Smooth muscle cell (in vitro differentiated cells): Measurements from ENCODE around the gene PRKAR1B. TPM values are rescaled to one million over a fixed set of nuclear protein-coding genes. Genes with fewer than 3 reads are reported as not detected.

Experiments
- DNase-seq: peaks from one replicate; lab custom pipeline; 2025; ENCODE audit not compliant: unreplicated experiment; lab: John Stamatoyannopoulos, UW
- H2AFZ ChIP-seq: fragments of 200-600 bp; sonication (generic); 2 replicates; pipeline ENCODE4 v1.6.0; 2016; ENCODE audit warnings: antibody characterized with exemption, low read depth, mild to moderate bottlenecking
- H3F3A ChIP-seq: fragments of 200-600 bp; sonication (generic); 2 replicates; pipeline ENCODE4 v1.6.0; 2017; ENCODE audit warnings: antibody characterized with exemption, low read depth
- H3K27ac ChIP-seq: fragments of 200-600 bp; sonication (generic); 2 replicates; pipeline ENCODE4 v1.5.1; 2016; ENCODE audit warnings: low read depth, mild to moderate bottlenecking
- H3K27me3 ChIP-seq: fragments of 200-600 bp; sonication (generic); 2 replicates; pipeline ENCODE4 v1.6.1; 2016; ENCODE audit warnings: low read depth, mild to moderate bottlenecking
- H3K36me3 ChIP-seq: fragments of 200-600 bp; sonication (generic); 2 replicates; pipeline ENCODE4 v1.5.1; 2016; ENCODE audit warnings: low read depth
- H3K4me1 ChIP-seq: fragments of 200-600 bp; sonication (generic); 2 replicates; pipeline ENCODE4 v1.5.1; 2016; ENCODE audit warnings: low read depth
- H3K4me2 ChIP-seq: fragments of 200-600 bp; sonication (generic); 2 replicates; pipeline ENCODE4 v1.6.0; 2016; ENCODE audit warnings: mild to moderate bottlenecking
- H3K4me3 ChIP-seq: fragments of 200-600 bp; sonication (generic); 2 replicates; pipeline ENCODE4 v1.5.1; 2016; ENCODE audit warnings: mild to moderate bottlenecking
- H3K79me2 ChIP-seq: fragments of 200-600 bp; sonication (generic); 2 replicates; pipeline ENCODE4 v1.6.0; 2016; ENCODE audit warnings: low read depth, mild to moderate bottlenecking
- H3K9ac ChIP-seq: fragments of 200-600 bp; sonication (generic); 2 replicates; pipeline ENCODE4 v1.6.0; 2016; ENCODE audit warnings: low read depth
- H3K9me3 ChIP-seq: fragments of 200-600 bp; sonication (generic); replicated peaks from 2 replicates; pipeline ENCODE4 v1.5.1; 2016; ENCODE audit warnings: low read depth
- H4K20me1 ChIP-seq: fragments of 200-600 bp; sonication (generic); 2 replicates; pipeline ENCODE4 v1.6.0; 2016; ENCODE audit warnings: low read depth
- WGBS: methylation state at CpG from one replicate; pipeline ENCODE4 v1.1.7; 2016; ENCODE audit warnings: low lambda C conversion rate; 5-methylcytosine and 5-hydroxymethylcytosine counted together
- polyA plus RNA-seq: library from polyadenylated mRNA; unstranded; fragments of >200 nt; fragmentation: Nextera tagmentation; extraction: Ambion mirVana; gene quantifications from 2 replicates; pipeline ENCODE4 v1.2.1, GENCODE V29; 2016
- total RNA-seq: library from RNA; depleted of rRNA; stranded (reverse); fragments of >200 nt; gene quantifications from 2 replicates; pipeline ENCODE4 v1.2.3, GENCODE V29; 2014
- TF ChIP-seq, protein P1 (sequence below): fragments of 200-600 bp; sonication (generic); IDR thresholded peaks from 2 replicates; pipeline ENCODE4 v1.5.1; 2017; ENCODE audit warnings: borderline replicate concordance, mild to moderate bottlenecking, antibody characterized with exemption; ENCODE audit not compliant: insufficient read depth, poor library complexity, severe bottlenecking

PRKAR1B gene
- total and polyA plus RNA-seq, 2 experiments from 2014 or later, result 5.3 to 10.1 TPM

DNA sequence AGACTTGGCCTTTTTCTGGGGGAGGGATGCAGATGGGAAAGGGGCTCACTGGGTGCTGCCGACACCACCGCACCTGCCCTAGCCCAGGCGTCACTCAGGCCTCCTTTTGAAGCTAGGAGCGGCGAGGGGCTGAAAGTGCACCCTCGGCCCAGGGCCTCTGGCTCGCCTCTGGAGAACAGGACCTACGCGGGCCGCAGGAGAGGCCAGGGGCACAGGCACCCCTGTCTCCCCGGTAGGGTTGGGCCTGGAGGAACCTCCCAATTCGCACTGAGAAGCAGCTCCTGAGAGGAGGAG lies 46.5 kb upstream of the PRKAR1B start:
- 97% methylated on average over 12 of the region's 12 CpGs for WGBS
- no peak for DNase-seq
- H3K4me3 ChIP-seq, result no peak overlapping the region
- H3K79me2 ChIP-seq, result no peaks in the 10 kb centered on the region
- peaks cover 4% of the 10 kb centered on the region for H3F3A ChIP-seq
- no peaks in the 10 kb centered on the region for H3K4me1 ChIP-seq
- no peaks in the 10 kb centered on the region for H3K9me3 ChIP-seq
- TF ChIP-seq, protein P1, sequence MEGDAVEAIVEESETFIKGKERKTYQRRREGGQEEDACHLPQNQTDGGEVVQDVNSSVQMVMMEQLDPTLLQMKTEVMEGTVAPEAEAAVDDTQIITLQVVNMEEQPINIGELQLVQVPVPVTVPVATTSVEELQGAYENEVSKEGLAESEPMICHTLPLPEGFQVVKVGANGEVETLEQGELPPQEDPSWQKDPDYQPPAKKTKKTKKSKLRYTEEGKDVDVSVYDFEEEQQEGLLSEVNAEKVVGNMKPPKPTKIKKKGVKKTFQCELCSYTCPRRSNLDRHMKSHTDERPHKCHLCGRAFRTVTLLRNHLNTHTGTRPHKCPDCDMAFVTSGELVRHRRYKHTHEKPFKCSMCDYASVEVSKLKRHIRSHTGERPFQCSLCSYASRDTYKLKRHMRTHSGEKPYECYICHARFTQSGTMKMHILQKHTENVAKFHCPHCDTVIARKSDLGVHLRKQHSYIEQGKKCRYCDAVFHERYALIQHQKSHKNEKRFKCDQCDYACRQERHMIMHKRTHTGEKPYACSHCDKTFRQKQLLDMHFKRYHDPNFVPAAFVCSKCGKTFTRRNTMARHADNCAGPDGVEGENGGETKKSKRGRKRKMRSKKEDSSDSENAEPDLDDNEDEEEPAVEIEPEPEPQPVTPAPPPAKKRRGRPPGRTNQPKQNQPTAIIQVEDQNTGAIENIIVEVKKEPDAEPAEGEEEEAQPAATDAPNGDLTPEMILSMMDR, result no peak
- H3K27me3 ChIP-seq, result no peaks in the 10 kb centered on the region
- no peaks in the 10 kb centered on the region for H3K36me3 ChIP-seq
- H2AFZ ChIP-seq, result no peak overlapping the region
- H4K20me1 ChIP-seq, result no peaks in the 10 kb centered on the region
- H3K9ac ChIP-seq, result no peak overlapping the region
- H3K27ac ChIP-seq, result no peak overlapping the region
- no peak overlapping the region for H3K4me2 ChIP-seq

DNA sequence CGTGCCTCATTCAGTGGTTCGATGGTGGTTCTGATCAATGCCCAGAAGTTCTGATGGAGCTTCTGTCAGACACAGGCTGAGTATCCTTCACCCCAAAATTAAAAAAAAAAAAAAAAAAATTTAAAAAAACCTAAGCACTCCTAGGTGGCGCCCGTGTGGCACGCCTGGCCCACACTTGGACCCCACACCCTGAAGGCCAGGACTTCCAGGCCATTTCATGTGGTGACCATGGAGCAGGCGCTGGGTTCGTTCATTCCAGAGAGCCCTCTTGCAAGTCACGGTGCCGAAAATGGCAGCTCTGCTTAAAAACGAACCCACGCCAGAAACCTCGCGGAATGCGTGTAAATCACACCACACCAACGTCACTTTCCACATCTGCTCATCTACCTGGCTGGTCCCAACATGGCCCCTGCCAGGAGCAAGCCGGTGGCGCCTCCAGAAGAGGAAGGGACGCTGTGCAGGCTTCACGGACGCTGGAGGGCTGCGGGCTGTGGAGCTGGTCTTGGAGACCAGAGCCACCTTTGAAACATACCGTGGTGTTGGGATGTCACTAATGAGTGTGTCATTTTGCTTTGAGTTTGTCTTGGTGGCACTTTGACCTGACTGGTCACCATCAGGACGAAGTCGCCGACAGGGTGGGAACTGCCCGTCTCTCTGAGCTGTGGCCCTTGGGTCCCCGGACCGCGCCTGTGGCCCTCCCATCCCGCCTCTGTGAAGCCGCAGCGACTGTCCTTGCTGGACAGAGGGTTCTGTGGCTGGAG lies 46.0 kb upstream of the PRKAR1B start:
- H3K4me1 ChIP-seq, result no peaks in the 10 kb centered on the region
- no peaks in the 10 kb centered on the region for H3K79me2 ChIP-seq
- H2AFZ ChIP-seq, result no peak overlapping the region
- H3K4me3 ChIP-seq, result no peak overlapping the region
- H3K36me3 ChIP-seq, result no peaks in the 10 kb centered on the region
- no peak for DNase-seq
- no peaks in the 10 kb centered on the region for H4K20me1 ChIP-seq
- TF ChIP-seq, protein P1, result no peak
- peaks cover 4% of the 10 kb centered on the region for H3F3A ChIP-seq
- H3K4me2 ChIP-seq, result no peak overlapping the region
- H3K27me3 ChIP-seq, result no peaks in the 10 kb centered on the region
- H3K9ac ChIP-seq, result no peak overlapping the region
- no peak overlapping the region for H3K27ac ChIP-seq
- 97% methylated on average over 32 of the region's 32 CpGs for WGBS
- no peaks in the 10 kb centered on the region for H3K9me3 ChIP-seq

DNA sequence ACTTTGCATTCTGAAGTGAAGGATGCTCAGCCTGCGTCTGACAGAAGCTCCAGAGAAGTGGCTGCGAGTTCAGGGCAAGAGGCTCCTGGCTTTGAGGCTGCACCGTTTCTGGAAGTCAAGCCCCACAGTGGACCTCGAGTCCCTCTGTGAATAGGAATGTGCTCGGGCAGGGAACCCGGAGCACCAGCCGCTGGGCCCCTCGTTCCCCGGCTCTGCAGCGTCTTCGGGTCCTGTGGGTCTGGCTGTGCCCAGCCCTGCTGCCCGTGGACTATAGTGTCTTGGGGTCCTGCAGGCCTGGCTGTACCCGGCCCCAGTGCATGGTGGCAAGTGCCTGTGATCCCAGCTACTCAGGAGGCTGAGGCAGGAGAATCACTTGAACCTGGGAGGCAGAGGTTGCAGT lies 45.3 kb upstream of the PRKAR1B start:
- no peaks in the 10 kb centered on the region for H3K4me1 ChIP-seq
- DNase-seq, result no peak
- peaks cover 4% of the 10 kb centered on the region for H3F3A ChIP-seq
- H4K20me1 ChIP-seq, result no peaks in the 10 kb centered on the region
- H3K9me3 ChIP-seq, result no peaks in the 10 kb centered on the region
- H3K36me3 ChIP-seq, result no peaks in the 10 kb centered on the region
- H2AFZ ChIP-seq, result no peak overlapping the region
- H3K79me2 ChIP-seq, result no peaks in the 10 kb centered on the region
- H3K4me2 ChIP-seq, result no peak overlapping the region
- 97% methylated on average over 13 of the region's 13 CpGs for WGBS
- TF ChIP-seq, protein P1, result no peak
- no peak overlapping the region for H3K27ac ChIP-seq
- no peaks in the 10 kb centered on the region for H3K27me3 ChIP-seq
- no peak overlapping the region for H3K4me3 ChIP-seq
- no peak overlapping the region for H3K9ac ChIP-seq

DNA sequence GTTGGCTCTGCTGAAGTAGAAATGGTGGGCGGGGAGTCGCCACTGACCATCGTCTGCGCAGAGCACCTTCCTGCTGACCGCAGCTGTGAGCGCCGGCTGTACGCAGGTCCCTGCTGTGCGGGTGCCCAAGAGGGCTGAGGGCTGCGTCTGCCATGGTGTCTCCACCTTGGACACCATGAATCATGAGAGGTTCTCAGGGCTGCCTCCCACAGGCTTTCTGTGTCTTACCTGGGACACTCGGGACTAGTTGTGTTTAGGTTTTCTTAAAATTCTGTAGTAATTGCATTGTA lies 44.9 kb upstream of the PRKAR1B start:
- no peak overlapping the region for H3K4me3 ChIP-seq
- peaks cover 4% of the 10 kb centered on the region for H3F3A ChIP-seq
- H2AFZ ChIP-seq, result no peak overlapping the region
- H3K36me3 ChIP-seq, result no peaks in the 10 kb centered on the region
- no peaks in the 10 kb centered on the region for H3K4me1 ChIP-seq
- H3K9ac ChIP-seq, result no peak overlapping the region
- 98% methylated on average over 11 of the region's 11 CpGs for whole genome bisulfite sequencing
- H4K20me1 ChIP-seq, result no peaks in the 10 kb centered on the region
- TF ChIP-seq, protein P1, result no peak
- no peaks in the 10 kb centered on the region for H3K27me3 ChIP-seq
- no peak overlapping the region for H3K27ac ChIP-seq
- H3K79me2 ChIP-seq, result no peaks in the 10 kb centered on the region
- no peak for DNase-seq
- H3K4me2 ChIP-seq, result no peak overlapping the region
- no peaks in the 10 kb centered on the region for H3K9me3 ChIP-seq
